Thyroid gland (tissue), 4 donors: ENCODE data around the gene COMMD2. TPM values are rescaled to one million over a fixed set of nuclear protein-coding genes. Genes with fewer than 3 reads are reported as not detected.

Experiments used
- DNase-seq, 2 donors: peaks; one replicate each; pipeline ENCODE4 v3.0.0-alpha.2; 2019
- H3K27ac ChIP-seq, 3 donors: fragments of 200-600 bp; sonication (generic); 1 replicate in 2 of 3; 2 replicates in 1 of 3; pipeline ENCODE4 v1.5.1; 2016 to 2019; ENCODE audit warnings: mild to moderate bottlenecking in 1 of 3, moderate library complexity in 1 of 3
- H3K27me3 ChIP-seq: fragments of 200-600 bp; sonication (generic); one replicate; pipeline ENCODE4 v1.5.1; 2019
- H3K36me3 ChIP-seq, 2 donors: fragments of 200-600 bp; sonication (generic); one replicate each; pipeline ENCODE4 v1.5.1; 2016 to 2019
- H3K4me1 ChIP-seq, 2 donors: fragments of 200-600 bp; sonication (generic); one replicate each; pipeline ENCODE4 v1.5.1; 2017 to 2019
- H3K4me3 ChIP-seq, 3 donors: fragments of 200-600 bp; sonication (generic); replicated peaks in 1 of 3; 1 replicate in 2 of 3; 2 replicates in 1 of 3; pipeline ENCODE4 v1.5.1; 2016; ENCODE audit warnings: mild to moderate bottlenecking in 1 of 3
- H3K9me3 ChIP-seq: fragments of 200-600 bp; sonication (generic); one replicate; pipeline ENCODE4 v1.5.1; 2017
- POLR2A ChIP-seq, 2 donors: fragments of 450-650 bp; IDR thresholded peaks; one replicate each; pipeline ENCODE4 v1.6.1; 2017; ENCODE audit warnings: antibody characterized with exemption in 2 of 2, mild to moderate bottlenecking in 2 of 2, moderate library complexity in 1 of 2
- WGBS, 2 donors: methylation state at CpG; one replicate each; pipeline ENCODE4 v1.1.5; 2017; 5-methylcytosine and 5-hydroxymethylcytosine counted together
- intact Hi-C: fragments of 100-400 bp; cut with DNase I; formaldehyde crosslinking; loops from one replicate; pipeline ENCODE4 v1.15.1; 2023
- total RNA-seq, 4 donors: library from RNA; depleted of rRNA; stranded (reverse); fragments of >200 nt; gene quantifications; one replicate each; pipeline ENCODE4 v1.2.3, GENCODE V29; 2016
- TF ChIP-seq, protein P1 (sequence below), 6 experiments: fragments of 200-600 bp in 3 of 6; fragments of 450-650 bp in 3 of 6; sonication (generic) in 3 of 6; IDR thresholded peaks; one replicate each; pipeline ENCODE4 v1.5.1; 2016 to 2019; ENCODE audit warnings: antibody characterized with exemption in 6 of 6, mild to moderate bottlenecking in 2 of 6, inconsistent platforms in 1 of 6, moderate library complexity in 1 of 6

COMMD2 gene
- total RNA-seq = 10 to 100 TPM; 36.4 to 56.5 (median 45.6) TPM

DNA sequence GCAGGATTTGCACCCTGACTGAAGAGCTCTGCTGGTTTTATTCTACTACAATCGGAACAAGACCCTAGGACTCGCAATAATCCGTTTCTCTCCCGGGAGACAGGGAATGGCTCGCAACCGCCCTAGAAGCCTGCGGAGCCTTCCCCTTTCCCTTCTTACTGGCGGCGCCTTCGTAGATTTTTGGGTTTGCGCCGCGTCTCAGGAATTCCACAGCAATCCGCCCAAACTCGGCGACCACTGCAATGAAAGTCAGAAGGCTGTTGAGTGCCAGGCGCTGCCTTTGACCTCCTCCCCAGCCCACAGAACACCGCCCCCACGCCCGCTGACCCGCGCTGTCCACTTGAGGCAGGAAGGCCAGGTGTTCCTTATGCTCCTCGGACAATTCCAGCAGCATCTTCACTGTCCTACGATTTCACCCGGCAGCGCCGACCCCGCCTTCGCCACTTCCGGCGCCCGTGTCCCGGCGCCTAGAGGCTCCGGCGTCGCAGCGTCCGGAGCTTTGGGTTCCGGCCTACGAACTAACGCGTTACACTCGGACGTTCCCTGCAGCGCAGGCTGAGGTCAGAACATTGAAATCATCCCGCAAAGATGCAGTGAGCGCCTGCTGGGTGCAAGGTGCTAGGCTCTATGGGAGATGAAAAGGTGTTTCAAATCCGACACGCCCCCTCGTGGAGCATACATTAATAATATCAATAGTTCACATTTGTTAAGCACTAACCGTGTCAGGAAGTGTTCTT, at the start of gene COMMD2:
Gene COMMD2, minus strand, starts transcription at position 439 of the 737 bp plus-strand sequence. Its CDS starts 45 bp downstream, at position 394.
- peak; percentile 66 to 69 for DNase-seq
- Histone ChIP-seq H3K4me1 (peaks cover 0 to 6% of the 10 kb centered on the region in 2 donors), H3K36me3 (peaks cover 0 to 4% of the 10 kb centered on the region in 2 donors), H3K4me3 (peak within 1 kb of the TSS; percentile 25 to 65 (median 61)), H3K9me3 (no peaks in the 10 kb centered on the region), H3K27ac (peak within 1 kb of the TSS; percentile 14 to 59 (median 57)), H3K27me3 (no peaks in the 10 kb centered on the region)
- peak in 1 of 2 donors; percentile 68 for TF ChIP-seq POLR2A (IDR thresholded peaks at IDR 0.05)
- TF ChIP-seq, protein P1, sequence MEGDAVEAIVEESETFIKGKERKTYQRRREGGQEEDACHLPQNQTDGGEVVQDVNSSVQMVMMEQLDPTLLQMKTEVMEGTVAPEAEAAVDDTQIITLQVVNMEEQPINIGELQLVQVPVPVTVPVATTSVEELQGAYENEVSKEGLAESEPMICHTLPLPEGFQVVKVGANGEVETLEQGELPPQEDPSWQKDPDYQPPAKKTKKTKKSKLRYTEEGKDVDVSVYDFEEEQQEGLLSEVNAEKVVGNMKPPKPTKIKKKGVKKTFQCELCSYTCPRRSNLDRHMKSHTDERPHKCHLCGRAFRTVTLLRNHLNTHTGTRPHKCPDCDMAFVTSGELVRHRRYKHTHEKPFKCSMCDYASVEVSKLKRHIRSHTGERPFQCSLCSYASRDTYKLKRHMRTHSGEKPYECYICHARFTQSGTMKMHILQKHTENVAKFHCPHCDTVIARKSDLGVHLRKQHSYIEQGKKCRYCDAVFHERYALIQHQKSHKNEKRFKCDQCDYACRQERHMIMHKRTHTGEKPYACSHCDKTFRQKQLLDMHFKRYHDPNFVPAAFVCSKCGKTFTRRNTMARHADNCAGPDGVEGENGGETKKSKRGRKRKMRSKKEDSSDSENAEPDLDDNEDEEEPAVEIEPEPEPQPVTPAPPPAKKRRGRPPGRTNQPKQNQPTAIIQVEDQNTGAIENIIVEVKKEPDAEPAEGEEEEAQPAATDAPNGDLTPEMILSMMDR (IDR thresholded peaks at IDR 0.05) = peak in 4 of 6 experiments; percentile 6 to 38 (median 26)
- intact Hi-C loops = no loop called here
- 0% methylated on average over 33 to 49 of the region's 52 CpGs for WGBS, 2 donors

DNA sequence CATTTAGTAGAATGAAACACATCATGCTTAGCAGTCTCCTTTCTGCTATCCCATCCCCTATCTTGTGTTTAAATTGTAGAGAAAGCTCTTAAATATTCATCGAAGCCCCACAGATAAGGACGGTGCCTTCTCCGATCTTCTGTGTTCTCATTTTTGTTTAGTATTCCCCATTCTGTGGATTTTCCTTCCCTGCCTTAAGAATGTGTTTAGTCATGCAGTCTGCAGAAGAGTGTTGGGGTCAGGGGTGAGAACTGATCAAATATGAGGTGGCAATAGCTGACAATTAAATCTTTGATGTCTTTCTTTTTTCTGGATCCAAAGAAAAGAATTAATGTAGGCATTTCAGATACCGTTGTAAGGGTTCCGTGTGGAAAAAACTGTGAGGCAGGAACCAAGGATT, 49.4 kb upstream of the COMMD2 start:
- Histone ChIP-seq H3K27ac (no peak overlapping the region), H3K36me3 (no peaks in the 10 kb centered on the region), H3K4me1 (no peaks in the 10 kb centered on the region), H3K27me3 (no peaks in the 10 kb centered on the region), H3K4me3 (no peak overlapping the region), H3K9me3 (no peaks in the 10 kb centered on the region)
- WGBS, 2 donors = 69 to 81% methylated on average over 5 of the region's 5 CpGs
- intact Hi-C loops = no loop called here
- no peak for DNase-seq
- no peak for TF ChIP-seq POLR2A (IDR thresholded peaks at IDR 0.05)
- TF ChIP-seq, protein P1 (IDR thresholded peaks at IDR 0.05) = no peak

DNA sequence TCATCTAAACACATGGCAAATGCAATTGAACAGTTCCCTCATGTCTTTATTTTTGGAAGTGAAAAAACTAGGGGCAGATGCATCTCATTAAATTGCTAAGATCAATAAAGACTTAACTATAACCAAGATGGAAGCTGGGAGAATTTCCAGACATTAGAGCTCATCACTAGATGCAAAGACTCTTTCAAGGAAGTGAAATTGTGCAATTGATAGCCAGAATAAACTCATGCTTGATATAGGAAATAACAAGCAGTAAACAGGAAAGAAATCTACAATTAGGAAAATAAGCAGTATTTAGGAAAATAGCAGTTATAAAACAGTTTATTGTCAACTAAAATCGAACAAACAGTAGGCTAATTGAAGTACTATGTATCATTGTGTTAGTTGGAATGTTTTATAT, 48.9 kb upstream of the COMMD2 start:
- 59 to 76% methylated on average over 1 of the region's 1 CpG for WGBS, 2 donors
- no peaks in the 10 kb centered on the region for H3K4me1 ChIP-seq
- intact Hi-C loops = no loop called here
- no peak for DNase-seq
- TF ChIP-seq POLR2A (IDR thresholded peaks at IDR 0.05) = no peak
- TF ChIP-seq, protein P1 (IDR thresholded peaks at IDR 0.05) = no peak
- no peaks in the 10 kb centered on the region for H3K36me3 ChIP-seq
- no peaks in the 10 kb centered on the region for H3K9me3 ChIP-seq
- no peak overlapping the region for H3K27ac ChIP-seq
- no peak overlapping the region for H3K4me3 ChIP-seq
- no peaks in the 10 kb centered on the region for H3K27me3 ChIP-seq

DNA sequence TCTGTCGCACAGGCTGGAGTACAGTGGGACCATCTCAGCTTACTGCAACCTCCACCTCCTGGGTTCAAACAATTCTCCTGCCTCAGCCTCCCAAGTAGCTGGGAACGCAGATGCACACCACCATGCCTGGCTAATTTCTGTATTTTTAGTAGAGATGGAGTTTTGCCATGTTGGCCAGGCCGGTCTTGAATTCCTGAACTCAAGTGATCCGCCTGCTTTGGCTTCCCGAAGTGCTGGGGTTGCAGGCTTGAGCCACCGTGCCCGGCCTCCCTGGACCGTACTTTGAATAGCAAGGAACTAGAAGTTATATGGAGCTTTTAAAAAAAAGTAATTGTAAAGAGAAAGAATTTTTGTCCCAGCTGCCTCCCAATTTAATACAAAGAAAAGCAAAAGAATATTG, 48.4 kb upstream of the COMMD2 start:
- intact Hi-C loops = no loop called here
- 55 to 66% methylated on average over 8 of the region's 8 CpGs for WGBS, 2 donors
- DNase-seq = peak; percentile 25 to 59
- TF ChIP-seq, protein P1 (IDR thresholded peaks at IDR 0.05) = no peak
- no peak for TF ChIP-seq POLR2A (IDR thresholded peaks at IDR 0.05)
- H3K27ac ChIP-seq = no peak overlapping the region
- H3K4me3 ChIP-seq = no peak overlapping the region
- H3K27me3 ChIP-seq = no peaks in the 10 kb centered on the region
- no peaks in the 10 kb centered on the region for H3K36me3 ChIP-seq
- H3K9me3 ChIP-seq = no peaks in the 10 kb centered on the region
- H3K4me1 ChIP-seq = no peaks in the 10 kb centered on the region

DNA sequence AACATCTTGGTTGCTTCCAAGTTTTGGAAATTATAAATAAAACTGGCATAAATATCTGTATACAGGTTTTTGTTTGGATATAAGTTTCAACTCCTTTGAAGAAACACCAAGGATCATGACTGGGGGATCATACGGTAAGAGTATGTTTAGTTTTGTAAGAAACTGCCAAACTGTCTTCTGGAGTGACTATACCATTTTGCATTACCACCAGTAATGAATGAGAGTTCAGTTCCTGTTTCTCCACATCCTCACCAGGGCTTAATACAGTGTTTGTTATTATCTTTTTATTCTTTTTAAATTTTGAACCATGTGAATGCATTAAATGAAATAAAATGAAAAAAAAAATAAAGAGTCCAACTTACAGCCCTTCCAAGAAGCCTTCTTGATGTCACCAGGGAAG, 43.7 kb upstream of the COMMD2 start:
- no peak for TF ChIP-seq POLR2A (IDR thresholded peaks at IDR 0.05)
- TF ChIP-seq, protein P1 (IDR thresholded peaks at IDR 0.05) = no peak
- no peak for DNase-seq

More for the DNA sequence above, 43.7 kb upstream of the COMMD2 start:
- Histone ChIP-seq H3K27ac (no peak overlapping the region), H3K4me3 (no peak overlapping the region), H3K4me1 (no peaks in the 10 kb centered on the region), H3K27me3 (no peaks in the 10 kb centered on the region), H3K36me3 (no peaks in the 10 kb centered on the region), H3K9me3 (no peaks in the 10 kb centered on the region)
- 86 to 98% methylated on average over 1 of the region's 1 CpG for WGBS, 2 donors
- intact Hi-C loops = no loop called here
